Effector CD4-positive, alpha-beta T cell (primary cell): ENCODE results near the gene DDN.

Source experiments
- DNase-seq: peaks from one replicate; pipeline ENCODE4 v3.0.0-alpha.2; 2020

The DDN gene

GRCh38 chr12:49012739-49013138, 13.6 kb upstream of the DDN start:
- DNase-seq, result no peak

DNA sequence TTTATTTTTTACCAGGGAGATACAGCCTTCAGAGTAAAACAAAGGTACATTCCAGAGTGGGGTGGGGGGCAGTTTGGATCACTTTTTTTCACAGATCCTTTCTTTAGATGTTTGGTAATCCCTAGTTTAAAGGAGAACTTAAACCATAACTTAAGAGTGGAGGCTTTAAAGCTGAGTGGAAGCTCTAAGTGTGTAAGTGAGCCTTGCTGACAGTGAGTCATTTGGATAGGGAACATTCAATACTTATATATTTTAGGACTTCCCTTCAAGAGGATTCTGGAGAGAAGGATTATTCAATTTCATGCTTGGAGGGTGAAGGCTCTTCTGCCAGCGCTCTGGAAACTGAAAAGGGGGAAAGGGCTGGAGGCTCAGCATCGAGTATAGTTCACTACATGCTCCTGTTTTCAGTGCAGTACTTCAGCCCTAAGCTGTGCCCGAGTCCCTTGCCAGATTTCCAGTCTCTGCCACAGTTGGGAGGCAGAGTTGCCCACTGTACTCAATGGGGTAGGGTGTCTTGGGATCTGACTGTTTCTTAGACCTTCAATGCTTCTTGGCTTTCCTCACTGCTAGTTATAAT, 11.0 kb upstream of the DDN start:
- no peak for DNase-seq

DNA sequence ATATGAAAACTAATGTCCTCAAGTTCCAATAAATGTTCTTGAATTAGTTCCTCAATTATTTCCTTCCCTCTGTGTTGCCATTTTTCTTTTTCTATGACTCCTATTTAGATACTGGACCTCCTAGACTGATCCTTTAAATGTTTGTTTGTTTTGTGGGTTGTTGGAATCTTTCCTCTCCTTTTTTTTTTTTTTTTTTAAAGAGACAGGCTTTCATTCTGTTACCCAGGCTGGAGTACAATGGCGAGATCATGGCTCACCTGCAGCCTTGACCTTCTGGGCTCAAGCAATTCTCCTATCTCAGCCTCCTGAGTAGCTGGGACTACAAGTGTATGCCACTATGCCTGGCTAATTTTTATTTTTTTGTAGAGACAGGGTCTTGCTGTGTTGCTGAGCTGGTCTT, 9.8 kb upstream of the DDN start:
- no peak for DNase-seq

DNA sequence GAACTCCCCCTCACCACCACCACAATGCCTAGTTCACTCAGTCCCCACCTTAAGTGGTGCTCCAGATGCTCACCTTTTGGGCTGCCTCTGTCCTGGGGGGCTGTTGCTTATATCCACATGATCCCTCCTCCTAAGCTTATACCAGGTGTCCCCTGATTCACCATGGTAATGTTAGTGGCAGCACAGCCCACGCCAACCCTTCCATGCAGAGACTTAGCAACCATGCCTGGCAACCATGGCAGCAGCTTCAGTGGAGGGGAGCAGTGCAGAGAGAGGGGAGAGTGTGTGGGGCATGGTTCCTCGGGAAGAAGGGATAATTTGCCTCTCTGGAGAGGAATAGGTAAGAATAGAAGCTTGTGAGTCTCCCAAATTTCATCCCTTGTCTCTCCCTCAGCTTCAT, 1.2 kb upstream of the DDN start:
- DNase-seq, result no peak

GRCh38 chr12:48998497-48999353, 450 bp downstream of the DDN start:
- no peak for DNase-seq

DNA sequence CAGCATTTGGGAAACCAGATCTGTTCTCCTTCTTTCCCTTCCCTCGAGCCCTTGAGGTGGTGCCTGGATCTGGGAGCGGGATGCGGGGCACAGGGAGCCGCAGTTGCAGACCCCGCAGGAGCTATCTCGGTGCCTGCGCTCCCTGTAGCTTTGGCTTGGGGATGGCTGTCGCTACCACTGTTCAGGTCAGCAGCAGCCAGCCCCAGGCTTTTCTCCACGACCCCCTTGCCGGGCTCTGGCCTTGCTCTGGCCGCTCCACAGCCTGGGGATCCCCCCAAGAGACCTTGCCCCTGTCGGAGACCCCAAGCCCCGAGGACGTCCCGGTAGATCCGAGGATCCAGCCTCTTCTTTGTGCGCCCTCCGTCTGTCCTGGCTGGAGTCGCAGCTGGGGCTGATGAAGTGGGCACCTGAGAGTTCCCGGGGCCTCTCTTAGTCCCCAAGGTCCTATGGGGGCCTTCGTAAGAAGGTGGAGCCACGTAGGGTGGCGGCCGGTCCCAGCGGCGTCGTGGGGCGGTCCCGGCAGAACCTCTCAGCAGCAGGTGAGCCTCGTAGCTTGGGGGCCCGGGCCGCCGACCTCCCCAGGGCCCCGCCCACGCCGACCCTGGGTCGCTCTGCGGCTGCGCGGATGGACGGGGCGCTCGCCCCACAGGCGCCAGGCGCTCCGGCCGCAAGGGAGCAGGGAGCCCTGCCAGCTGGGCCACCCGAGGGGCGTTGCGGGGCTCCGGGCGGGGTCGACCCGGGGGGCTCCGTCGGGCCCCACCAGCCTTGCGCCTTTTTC, 1.3 kb downstream of the DDN start:
- no peak for DNase-seq

GRCh38 chr12:48996794-48997718, 2.1 kb downstream of the DDN start:
- peak; percentile 53 for DNase-seq

- peak; percentile 39 for DNase-seq
Measured at GRCh38 chr12:48995086-48995879, 3.9 kb downstream of the DDN start.

DNA sequence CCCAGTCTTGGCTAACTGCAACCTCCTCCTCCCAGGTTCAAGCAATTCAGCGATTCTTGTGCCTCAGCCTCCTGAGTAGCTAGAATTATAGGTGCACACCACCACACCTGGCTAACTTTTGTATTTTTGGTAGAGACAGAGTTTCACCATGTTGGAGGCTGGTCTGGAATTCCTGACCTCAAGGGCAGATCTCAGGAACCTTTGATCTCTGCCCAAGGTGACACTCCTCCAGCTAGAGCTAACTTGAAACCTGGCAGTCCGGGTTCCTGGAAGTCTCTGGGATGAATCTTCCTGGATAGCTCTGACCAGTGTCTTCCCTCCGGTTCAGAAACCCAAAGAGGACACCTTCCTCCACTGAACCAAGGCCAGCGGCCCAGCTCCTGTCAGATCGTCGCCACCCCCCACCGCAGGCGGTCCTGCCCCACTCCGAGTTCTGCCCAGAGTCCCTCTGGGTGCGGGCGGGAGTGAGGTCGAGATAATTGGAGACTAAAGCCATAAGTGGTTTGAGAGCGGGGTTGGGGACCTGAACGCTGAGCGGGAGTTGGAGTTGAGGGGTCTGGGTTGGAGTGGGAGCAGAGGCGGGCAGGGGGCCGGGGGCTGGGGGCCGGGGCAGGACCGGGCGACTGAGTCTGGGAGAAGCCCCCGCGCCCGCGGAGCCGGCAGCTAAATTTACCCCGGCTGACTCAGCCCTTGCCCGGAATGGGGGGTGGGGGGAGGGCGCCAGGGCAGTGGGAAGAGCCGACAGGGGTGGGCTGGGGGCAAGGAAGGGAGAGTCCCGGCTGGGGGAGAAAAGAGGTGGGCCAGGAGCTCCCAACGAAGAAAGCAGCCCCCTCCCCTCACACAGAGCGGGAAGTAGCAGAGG, 4.7 kb downstream of the DDN start:
- DNase-seq, result no peak

DNA sequence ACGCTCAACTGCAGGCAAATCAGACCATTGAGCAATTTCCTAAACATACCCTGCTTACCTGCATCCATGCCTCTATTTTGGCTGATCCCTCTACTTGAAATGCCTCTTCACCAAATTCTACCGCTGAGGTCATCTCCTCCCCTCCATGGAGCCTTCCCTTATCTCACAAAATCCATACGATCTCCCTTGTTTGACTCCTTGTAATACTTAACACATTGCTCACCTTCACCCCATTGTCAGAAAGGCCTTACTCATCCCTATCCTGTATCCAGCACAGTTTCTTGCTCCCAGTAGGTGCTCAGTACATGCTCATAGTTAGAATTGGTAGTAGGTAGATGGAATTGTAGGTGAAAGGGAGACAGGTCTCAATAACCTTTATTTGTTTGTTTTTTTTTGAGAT, 5.4 kb downstream of the DDN start:
- no peak for DNase-seq

GRCh38 chr12:48991247-48992050, 7.7 kb downstream of the DDN start:
- no peak for DNase-seq

GRCh38 chr12:48990552-48990951, 8.6 kb downstream of the DDN start:
- DNase-seq, result no peak

- peak; percentile 69 for DNase-seq
Measured at GRCh38 chr12:48988030-48988649, 11.0 kb downstream of the DDN start.

DNA sequence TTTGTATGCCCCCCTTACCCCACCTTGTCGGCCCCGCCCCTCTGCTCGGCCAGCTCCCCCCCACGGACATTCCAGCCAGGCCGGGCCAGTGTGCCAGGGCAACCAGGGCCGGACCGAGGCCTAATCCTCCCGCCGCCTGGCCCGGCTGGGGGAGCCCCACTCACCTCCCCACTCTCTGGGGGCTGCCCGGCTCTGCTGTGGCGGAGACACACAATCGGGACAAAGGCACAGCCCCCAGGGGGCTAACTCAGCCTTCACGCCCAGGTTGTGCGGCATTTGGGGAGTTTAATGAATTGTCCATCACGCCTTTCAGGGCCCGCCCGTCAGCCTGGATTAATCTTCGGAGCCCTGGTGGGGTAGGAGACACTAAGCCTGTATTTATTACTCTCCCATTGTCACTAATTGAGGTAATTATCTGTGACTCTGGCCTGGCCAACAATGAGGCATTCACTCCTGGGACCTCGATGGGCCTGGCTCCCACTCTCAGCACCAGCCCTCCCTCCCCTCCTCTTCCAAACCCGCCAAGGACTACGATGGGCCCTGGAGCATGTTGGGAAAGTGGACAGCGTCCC, 12.4 kb downstream of the DDN start:
- DNase-seq, result no peak

DNA sequence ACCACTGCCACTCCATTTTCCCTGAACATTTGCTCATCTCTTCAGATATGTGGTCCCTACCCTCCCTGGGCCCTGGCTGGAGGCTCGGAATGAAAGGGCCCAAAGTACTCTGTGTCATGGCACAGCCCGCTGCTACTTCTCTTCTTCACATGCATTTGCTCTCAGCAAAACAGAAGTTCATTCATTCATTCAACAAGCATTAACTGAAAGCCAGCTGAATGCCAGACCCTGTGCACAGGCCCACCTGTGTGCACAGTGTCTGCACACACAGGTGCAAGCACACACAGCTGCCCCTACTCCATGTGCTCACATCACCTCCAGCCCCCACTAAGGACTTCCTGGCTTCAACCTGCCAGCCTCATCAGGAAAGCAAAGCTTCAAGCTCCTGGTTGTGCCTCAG, 13.3 kb downstream of the DDN start:
- no peak for DNase-seq

- DNase-seq, result no peak
Measured at GRCh38 chr12:48985475-48985897, 13.7 kb downstream of the DDN start.

- DNase-seq, result no peak
Measured at GRCh38 chr12:48982397-48983080, 16.6 kb downstream of the DDN start.

GRCh38 chr12:48981757-48982157, 17.4 kb downstream of the DDN start:
- no peak for DNase-seq
